GM13976 (cell line): ENCODE data around the gene NDUFAF8.

Source experiments
- DNase-seq: peaks from one replicate; pipeline ENCODE4 v3.0.0; 2012; ENCODE audit warnings: low spot score
- CTCF ChIP-seq: IDR thresholded peaks from 2 replicates; pipeline ENCODE4 v1.5.1; 2012; ENCODE audit warnings: borderline replicate concordance, mild to moderate bottlenecking; ENCODE audit not compliant: insufficient read depth; ENCODE audit errors: extremely low read depth, missing control alignments, control extremely low read depth
- in situ Hi-C: fragments of 300-500 bp; cut with MboI; formaldehyde crosslinking; loops from one replicate; pipeline ENCODE4 v1.12.0; 2022; ENCODE audit warnings: low sequenced_read_pairs, mixed read lengths, inconsistent platforms; ENCODE audit not compliant: unreplicated experiment

The NDUFAF8 gene

GRCh38 chr17:81252326-81252986 lies 13.3 kb downstream of the NDUFAF8 start:
- DNase-seq, result no peak
- no peak for TF ChIP-seq CTCF
- in situ Hi-C loops, result loop anchor here (10.0 kb wide), 1 partner anchor 232 kb away; no protein-coding TSS in a partner anchor

- TF ChIP-seq CTCF, result peak; percentile 15
- no peak for DNase-seq
- in situ Hi-C loops, result loop anchor here (10.0 kb wide), 1 partner anchor 232 kb away; no protein-coding TSS in a partner anchor
These were observed 13.8 kb downstream of the NDUFAF8 start for GRCh38 chr17:81252987-81253329.

- in situ Hi-C loops, result loop anchor here (10.0 kb wide), 1 partner anchor 231 kb away; no protein-coding TSS in a partner anchor
These were observed 14.4 kb downstream of the NDUFAF8 start for GRCh38 chr17:81253358-81254131.

GRCh38 chr17:81254955-81255717 lies 16.0 kb downstream of the NDUFAF8 start:
- no peak for DNase-seq
- TF ChIP-seq CTCF, result peak; percentile 21
- in situ Hi-C loops, result loop anchor here (10.0 kb wide), 1 partner anchor 230 kb away; no protein-coding TSS in a partner anchor

More at GRCh38 chr17:81253358-81254131, 14.4 kb downstream of the NDUFAF8 start:
- peak; percentile 76 for DNase-seq
- peak; percentile 76 for TF ChIP-seq CTCF

DNA sequence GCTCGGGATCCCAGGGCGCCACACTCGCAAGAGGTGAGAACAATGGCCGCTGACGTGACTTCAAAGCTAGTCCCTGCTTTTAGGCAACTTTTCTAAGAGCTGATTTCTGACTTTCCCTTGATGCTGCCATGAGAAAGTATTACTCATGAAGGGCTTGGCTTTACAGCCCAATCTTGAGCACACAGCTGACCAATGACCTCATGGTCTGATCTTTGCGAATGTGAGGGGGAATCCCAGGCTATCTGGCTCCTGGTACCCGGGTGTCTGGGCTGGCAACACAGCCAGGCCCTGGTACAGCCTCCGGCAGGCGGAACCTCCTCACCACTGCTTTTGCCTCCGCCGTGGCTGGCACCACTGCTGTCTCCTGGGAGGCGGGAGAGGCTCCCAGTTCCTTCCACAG lies 17.5 kb downstream of the NDUFAF8 start:
- no peak for TF ChIP-seq CTCF
- no peak for DNase-seq
- in situ Hi-C loops, result loop anchor here (10.0 kb wide), 1 partner anchor 228 kb away; no protein-coding TSS in a partner anchor

GRCh38 chr17:81257533-81257932 lies 18.4 kb downstream of the NDUFAF8 start:
- in situ Hi-C loops, result loop anchor here (10.0 kb wide), 1 partner anchor 227 kb away; no protein-coding TSS in a partner anchor
- no peak for TF ChIP-seq CTCF
- no peak for DNase-seq
